Measurements from ENCODE around the gene TSPAN6.

The TSPAN6 gene

DNA sequence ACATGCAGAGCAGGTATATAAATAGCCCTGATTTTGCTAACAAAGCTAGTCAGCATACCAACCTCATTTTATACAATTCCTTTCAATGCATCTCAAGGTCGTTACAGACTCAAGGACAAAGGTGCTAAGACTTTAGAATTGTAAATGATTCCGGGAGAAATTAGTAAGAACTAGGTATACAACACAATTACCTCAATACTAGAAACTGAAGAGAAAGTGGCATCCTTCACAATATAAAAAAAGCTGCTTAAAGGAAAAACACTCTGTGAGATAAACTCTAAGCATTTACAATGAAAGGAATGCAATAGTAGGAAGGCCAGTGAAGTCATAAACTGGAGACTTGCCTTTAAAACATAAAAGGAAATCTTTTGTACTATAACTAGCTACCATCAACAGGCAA is 40.0 kb downstream of the TSPAN6 start:
- TF ChIP-seq ZNF645 (tag by site-specific recombination; IDR thresholded peaks at IDR 0.05) (no peak), PRDM6 (tag by site-specific recombination; IDR thresholded peaks at IDR 0.05) (peak; percentile 50), GFI1B (tag by site-specific recombination; IDR thresholded peaks at IDR 0.05) (no peak), OVOL3 (tag by site-specific recombination; IDR thresholded peaks at IDR 0.05) (no peak)
- no peak overlapping the region for H3K27ac ChIP-seq (ENCODE audit: extremely low read depth, low read depth, low read length)
- no peak overlapping the region for H3K4me3 ChIP-seq (ENCODE audit: low read depth, low read length)
- no peaks in the 10 kb centered on the region for H3K36me3 ChIP-seq (ENCODE audit: control insufficient read depth in 2 of 2, insufficient read depth in 1 of 2, low read length in 2 of 2)
- no peaks in the 10 kb centered on the region; the same call in 1 of the 2 replicates for H3K4me1 ChIP-seq (ENCODE audit: control insufficient read depth, insufficient read depth, low read length)
- POLR2A ChIA-PET = no interaction called here
- CTCF ChIA-PET = interaction anchor here (0.5 to 1.0 kb wide), 3 partner anchors 12 to 92 kb away, joined by 3 to 4 read pairs (median 3); no protein-coding TSS in a partner anchor
- no peaks in the 10 kb centered on the region for H3K9me3 ChIP-seq (ENCODE audit: control insufficient read depth, insufficient read depth, low read depth, low read length)

DNA sequence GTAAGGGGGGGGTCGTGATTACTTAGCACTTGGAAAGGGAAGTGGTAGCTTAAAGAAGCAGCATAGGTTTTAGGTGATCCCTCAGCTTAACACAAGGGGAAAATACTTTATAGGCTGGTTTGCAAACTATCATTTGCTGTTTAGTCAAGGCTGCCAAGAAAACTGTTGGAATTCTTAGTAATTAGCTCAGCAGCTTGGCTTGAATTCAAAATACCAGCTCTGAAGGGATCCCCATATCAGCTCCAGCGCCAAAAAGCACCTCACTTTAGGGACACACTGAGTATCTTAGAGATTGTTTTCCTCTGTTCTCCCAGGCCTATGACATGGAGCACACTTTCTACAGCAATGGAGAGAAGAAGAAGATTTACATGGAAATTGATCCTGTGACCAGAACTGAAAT is 43.0 kb downstream of the TSPAN6 start:
- no peaks in the 10 kb centered on the region; the same call in 1 of the 2 replicates for H3K4me1 ChIP-seq (ENCODE audit: control insufficient read depth, insufficient read depth, low read length)
- CTCF ChIA-PET = no interaction called here
- no peaks in the 10 kb centered on the region for H3K36me3 ChIP-seq (ENCODE audit: control insufficient read depth in 2 of 2, insufficient read depth in 1 of 2, low read length in 2 of 2)
- POLR2A ChIA-PET = no interaction called here
- no peak overlapping the region for H3K4me3 ChIP-seq (ENCODE audit: low read depth, low read length)
- H3K27ac ChIP-seq (ENCODE audit: extremely low read depth, low read depth, low read length) = no peak overlapping the region
- no peaks in the 10 kb centered on the region for H3K9me3 ChIP-seq (ENCODE audit: control insufficient read depth, insufficient read depth, low read depth, low read length)
- no peak for TF ChIP-seq ZNF747 (tag by site-specific recombination; IDR thresholded peaks at IDR 0.05)
- no peak for TF ChIP-seq PRDM4 (tag by site-specific recombination; IDR thresholded peaks at IDR 0.05)
- no peak for TF ChIP-seq ZFHX2 (tag by site-specific recombination; conservative IDR thresholded peaks at IDR 0.05)
- no peak for TF ChIP-seq ZNF423 (tag by site-specific recombination; IDR thresholded peaks at IDR 0.05)
- no peak for TF ChIP-seq ZNF585B (tag by site-specific recombination; IDR thresholded peaks at IDR 0.05)
- no peak for TF ChIP-seq ZNF391 (tag by site-specific recombination; IDR thresholded peaks at IDR 0.05; ENCODE audit: borderline replicate concordance, low read depth)
- no peak for TF ChIP-seq PRDM2 (tag by site-specific recombination; IDR thresholded peaks at IDR 0.05; ENCODE audit: borderline replicate concordance)
- no peak for TF ChIP-seq ZNF610 (tag by site-specific recombination; IDR thresholded peaks at IDR 0.05; ENCODE audit: borderline replicate concordance)
- TF ChIP-seq ZNF48 (tag by site-specific recombination; IDR thresholded peaks at IDR 0.05) = no peak
- TF ChIP-seq ZNF324 (tag by site-specific recombination; IDR thresholded peaks at IDR 0.05) = no peak
- no peak for TF ChIP-seq ZNF621 (tag by site-specific recombination; IDR thresholded peaks at IDR 0.05)
- TF ChIP-seq ZNF792 (tag by site-specific recombination; IDR thresholded peaks at IDR 0.05) = no peak
- TF ChIP-seq ZNF18 (tag by site-specific recombination; IDR thresholded peaks at IDR 0.05) = no peak
- TF ChIP-seq ZNF175 (tag by site-specific recombination; IDR thresholded peaks at IDR 0.05) = no peak
- TF ChIP-seq, protein P1, sequence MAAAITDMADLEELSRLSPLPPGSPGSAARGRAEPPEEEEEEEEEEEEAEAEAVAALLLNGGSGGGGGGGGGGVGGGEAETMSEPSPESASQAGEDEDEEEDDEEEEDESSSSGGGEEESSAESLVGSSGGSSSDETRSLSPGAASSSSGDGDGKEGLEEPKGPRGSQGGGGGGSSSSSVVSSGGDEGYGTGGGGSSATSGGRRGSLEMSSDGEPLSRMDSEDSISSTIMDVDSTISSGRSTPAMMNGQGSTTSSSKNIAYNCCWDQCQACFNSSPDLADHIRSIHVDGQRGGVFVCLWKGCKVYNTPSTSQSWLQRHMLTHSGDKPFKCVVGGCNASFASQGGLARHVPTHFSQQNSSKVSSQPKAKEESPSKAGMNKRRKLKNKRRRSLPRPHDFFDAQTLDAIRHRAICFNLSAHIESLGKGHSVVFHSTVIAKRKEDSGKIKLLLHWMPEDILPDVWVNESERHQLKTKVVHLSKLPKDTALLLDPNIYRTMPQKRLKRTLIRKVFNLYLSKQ (tag by site-specific recombination; IDR thresholded peaks at IDR 0.05; ENCODE audit: borderline replicate concordance) = no peak

All from HEK293 (cell line).